Endothelial cell of umbilical vein (primary cell): Measurements from ENCODE around the gene GATAD2A. TPM values are rescaled to one million over a fixed set of nuclear protein-coding genes. Genes with fewer than 3 reads are reported as not detected.

ENCODE experiments used
- BruUV-seq: library from RNA; stranded (reverse); fragments of 400-500 nt; replicated peaks from 2 replicates; lab custom pipeline; 2021; lab: Mats Ljungman, UMichigan
- CTCF ChIA-PET: fragments of 300-600, 350-600 bp; sonication (Branson Sonifier 250); formaldehyde crosslinking; loops from one replicate; lab custom pipeline; 2021; ENCODE audit warnings: antibody characterized with exemption, inconsistent platforms; lab: Charles Lee
- POLR2A ChIA-PET: fragments of 300-600, 350-600 bp; sonication (Branson Sonifier 250); formaldehyde crosslinking; loops from one replicate; lab custom pipeline; 2021; ENCODE audit warnings: antibody characterized with exemption, inconsistent platforms; lab: Charles Lee
- DNase-seq: peaks from one replicate; pipeline ENCODE4 v3.0.0-alpha.2; 2011; ENCODE audit warnings: low read depth, low spot score
- FAIRE-seq: peaks from 2 replicates; lab custom pipeline; 2011; peaks lifted over from hg19 to GRCh38; lab: Jason Lieb, UNC
- H2AFZ ChIP-seq: 2 replicates; pipeline ENCODE4 v1.6.0; 2012; ENCODE audit warnings: low read depth, low read length, control low read depth, inconsistent platforms
- H3K27ac ChIP-seq: 2 replicates; pipeline ENCODE4 v1.5.1; 2011; ENCODE audit warnings: low read depth, mild to moderate bottlenecking, control low read depth, low read length, moderate library complexity; ENCODE audit not compliant: insufficient read depth
- H3K27me3 ChIP-seq, 2 experiments: 2 replicates each; pipeline versions ENCODE4 v1.6.0 to v1.6.1; 2011; ENCODE audit warnings: low read length in 2 of 2, mixed read lengths in 1 of 2; ENCODE audit not compliant: control insufficient read depth in 2 of 2, insufficient read depth in 2 of 2
- H3K36me3 ChIP-seq, 2 experiments: 2 replicates in 1 of 2; 3 replicates in 1 of 2; pipeline ENCODE4 v1.5.1; 2011; ENCODE audit warnings: low read length in 2 of 2, mild to moderate bottlenecking in 1 of 2, moderate library complexity in 1 of 2; ENCODE audit not compliant: control insufficient read depth in 2 of 2, insufficient read depth in 2 of 2; ENCODE audit errors: extremely low read depth in 1 of 2
- H3K4me1 ChIP-seq: 3 replicates; pipeline ENCODE4 v1.5.1; 2011; ENCODE audit warnings: mild to moderate bottlenecking, low read length; ENCODE audit not compliant: control insufficient read depth, insufficient read depth; ENCODE audit errors: extremely low read depth
- H3K4me2 ChIP-seq: 2 replicates; pipeline ENCODE4 v1.6.1; 2011; ENCODE audit warnings: low read length, control low read depth, mixed read lengths; ENCODE audit not compliant: insufficient read depth
- H3K4me3 ChIP-seq, 3 experiments: fragments of 200-600 bp in 1 of 3; sonication (generic), shearing (Covaris generic) in 1 of 3; replicated peaks in 1 of 3; 2 replicates each; pipeline ENCODE4 v1.5.1; 2011 to 2016; ENCODE audit warnings: control low read depth in 3 of 3, low read length in 3 of 3, mild to moderate bottlenecking in 2 of 3, inconsistent platforms in 1 of 3, low read depth in 1 of 3, moderate library complexity in 1 of 3; ENCODE audit not compliant: insufficient read depth in 1 of 3
- H3K79me2 ChIP-seq: 2 replicates; pipeline ENCODE4 v1.6.0; 2012; ENCODE audit warnings: low read length, inconsistent platforms; ENCODE audit not compliant: control insufficient read depth, insufficient read depth
- H3K9ac ChIP-seq: replicated peaks from 2 replicates; pipeline ENCODE3; 2011; ENCODE audit warnings: low read length, control low read depth; ENCODE audit not compliant: insufficient read depth; ENCODE audit errors: extremely low read depth
- H3K9me1 ChIP-seq: replicated peaks from 3 replicates; pipeline ENCODE4 v1.6.0; 2011; ENCODE audit warnings: mild to moderate bottlenecking, low read length; ENCODE audit not compliant: control insufficient read depth, insufficient read depth; ENCODE audit errors: extremely low read depth
- H3K9me3 ChIP-seq: replicated peaks from 2 replicates; pipeline ENCODE4 v1.5.1; 2012; ENCODE audit warnings: low read length, inconsistent platforms; ENCODE audit not compliant: control insufficient read depth, insufficient read depth
- H4K20me1 ChIP-seq: replicated peaks from 2 replicates; pipeline ENCODE3; 2011; ENCODE audit warnings: mild to moderate bottlenecking, low read length; ENCODE audit not compliant: control insufficient read depth, insufficient read depth; ENCODE audit errors: extremely low read depth
- CTCF ChIP-seq, 2 donors: IDR thresholded peaks; 1 replicate in 1 of 2; 2 replicates in 1 of 2; pipeline ENCODE4 v1.5.1; 2011; ENCODE audit warnings: low read length in 2 of 2, mild to moderate bottlenecking in 2 of 2, moderate library complexity in 2 of 2, control low read depth in 1 of 2, inconsistent platforms in 1 of 2, low read depth in 1 of 2; ENCODE audit not compliant: insufficient read depth in 1 of 2; ENCODE audit errors: extremely low read depth in 1 of 2
- EZH2 ChIP-seq: IDR thresholded peaks from 2 replicates; pipeline ENCODE4 v1.6.1; 2012; ENCODE audit warnings: borderline replicate concordance, low read depth, mild to moderate bottlenecking, moderate library complexity, low read length, inconsistent platforms; ENCODE audit not compliant: severe bottlenecking
- FOS ChIP-seq: IDR thresholded peaks from 2 replicates; pipeline ENCODE4 v1.6.1; 2011; ENCODE audit warnings: mild to moderate bottlenecking, low read length, moderate library complexity, borderline replicate concordance; ENCODE audit not compliant: insufficient read depth
- GATA2 ChIP-seq: IDR thresholded peaks from 2 replicates; pipeline ENCODE4 v1.7.0; 2011; ENCODE audit warnings: low read depth, mild to moderate bottlenecking, moderate library complexity, mixed read lengths, low read length; ENCODE audit not compliant: insufficient read length, insufficient read depth
- JUN ChIP-seq: IDR thresholded peaks from 2 replicates; pipeline ENCODE4 v1.6.1; 2011; ENCODE audit warnings: borderline replicate concordance, low read depth; ENCODE audit not compliant: insufficient read length, insufficient read depth
- MAX ChIP-seq: IDR thresholded peaks from 2 replicates; pipeline ENCODE4 v1.6.1; 2011; ENCODE audit not compliant: insufficient read depth, insufficient read length
- MYC ChIP-seq: IDR thresholded peaks from one replicate; pipeline ENCODE4 v1.6.1; 2011; ENCODE audit warnings: mild to moderate bottlenecking, low read depth, low read length
- POLR2A ChIP-seq: IDR thresholded peaks from 2 replicates; pipeline ENCODE4 v1.6.1; 2012; ENCODE audit warnings: low read depth, mild to moderate bottlenecking, control low read depth, low read length
- POLR2AphosphoS5 ChIP-seq: IDR thresholded peaks from 2 replicates; pipeline ENCODE4 v1.6.1; 2012; ENCODE audit warnings: low read depth, mild to moderate bottlenecking, control low read depth, low read length, moderate library complexity; ENCODE audit not compliant: insufficient read depth
- dilution Hi-C: fragments of 300-500 bp; cut with MboI; formaldehyde crosslinking; loops from one replicate; pipeline ENCODE4 v1.15.0; 2019; ENCODE audit warnings: low sequenced_read_pairs; ENCODE audit not compliant: extremely low pct_ligation_motif_present
- intact Hi-C: fragments of 100-400 bp; cut with micrococcal nuclease; formaldehyde crosslinking; loops from one replicate; pipeline ENCODE4 v1.10.0; 2022
- polyA plus RNA-seq, 4 experiments: library from polyadenylated mRNA; depleted of rRNA in 3 of 4; stranded (reverse) in 3 of 4; unstranded in 1 of 4; fragments of >200 nt; gene quantifications; 2 replicates each; pipeline versions ENCODE4 v1.2.1 to v1.2.3, GENCODE V29; 2011 to 2012; ENCODE audit warnings: missing spikeins in 1 of 4
- total RNA-seq: library from RNA; stranded (reverse); gene quantifications from 2 replicates; pipeline ENCODE4 v1.2.3, GENCODE V29; 2021

The GATAD2A gene
- total and polyA plus RNA-seq, 2 donors (not counting 3 experiments of a cell fraction or from before 2014, with no cell fraction given) = 27.3 to 134 TPM

GRCh38 chr19:19526581-19527370 lies 121.3 kb downstream of the GATAD2A start:
- Histone ChIP-seq H3K27me3 (no peaks in the 10 kb centered on the region), H3K9me1 (no peaks in the 10 kb centered on the region), H3K27ac (no peak overlapping the region), H4K20me1 (no peaks in the 10 kb centered on the region), H3K4me3 (no peak overlapping the region), H3K9ac (no peak overlapping the region), H2AFZ (no peak overlapping the region), H3K4me2 (no peak overlapping the region), H3K36me3 (no peaks in the 10 kb centered on the region), H3K9me3 (no peaks in the 10 kb centered on the region), H3K4me1 (no peaks in the 10 kb centered on the region), H3K79me2 (no peaks in the 10 kb centered on the region)
- CTCF ChIA-PET = no interaction called here
- no TSS peak for BruUV-seq
- intact Hi-C loops = no loop called here
- DNase-seq = no peak
- FAIRE-seq = no peak
- TF ChIP-seq MAX (no peak), CTCF (IDR thresholded peaks at IDR 0.05; ENCODE audit: extremely low read depth in 1 of 2, insufficient read depth in 1 of 2, low read depth in 1 of 2, low read length in 2 of 2) (no peak), MYC (no peak), JUN (no peak), GATA2 (no peak), EZH2 (no peak), POLR2A (no peak), POLR2AphosphoS5 (no peak), FOS (no peak)
- dilution Hi-C loops = no loop called here
- POLR2A ChIA-PET = no interaction called here
